SK-N-SH (cell line): Measurements from ENCODE around the gene CEP63.

Experiments used
- EP300 ChIP-seq, 2 experiments: IDR thresholded peaks; 2 replicates each; pipeline versions ENCODE4 v1.4.0 to v1.6.1; 2012; ENCODE audit warnings: borderline replicate concordance in 1 of 2, low read depth in 1 of 2, low read length in 1 of 2
- GATA2 ChIP-seq: sonication (generic); formaldehyde crosslinking; IDR thresholded peaks from 2 replicates; pipeline ENCODE4 v1.5.0; 2020; ENCODE audit warnings: mild to moderate bottlenecking, missing genetic modification reagents
- SIN3A ChIP-seq: IDR thresholded peaks from 2 replicates; pipeline ENCODE4 v1.6.1; 2012; ENCODE audit warnings: low read depth, mild to moderate bottlenecking, low read length, moderate library complexity, borderline replicate concordance
- TF ChIP-seq, protein P1 (sequence below): fragments of 200-600 bp; sonication (generic); IDR thresholded peaks from 2 replicates; pipeline ENCODE4 v1.6.1; 2017; ENCODE audit warnings: antibody characterized with exemption, mild to moderate bottlenecking, moderate library complexity

DNA sequence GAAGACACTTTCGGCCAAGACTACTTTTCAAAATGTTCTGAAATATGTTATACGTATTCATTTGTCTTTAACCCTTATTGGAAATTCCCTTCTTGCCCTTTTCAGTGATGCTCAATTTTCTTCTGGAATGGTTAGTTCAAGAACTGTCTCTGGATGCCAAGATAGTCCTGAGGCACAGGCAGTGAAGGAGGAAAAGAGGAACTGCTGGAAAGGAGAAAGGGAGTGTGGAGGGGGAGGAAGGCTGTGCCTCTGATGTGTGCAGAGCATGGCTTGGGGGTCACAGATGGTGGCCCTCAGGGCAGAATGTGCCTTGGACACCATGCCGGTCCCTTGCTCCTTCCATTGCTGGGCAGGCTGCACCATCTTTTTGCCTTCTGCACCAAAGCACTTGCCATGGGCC is 73.7 kb downstream of the CEP63 start:
- TF ChIP-seq GATA2 (no peak), SIN3A (no peak), EP300 (IDR thresholded peaks at IDR 0.05; ENCODE audit: borderline replicate concordance in 1 of 2, low read depth in 1 of 2, low read length in 1 of 2) (no peak)
- TF ChIP-seq, protein P1, sequence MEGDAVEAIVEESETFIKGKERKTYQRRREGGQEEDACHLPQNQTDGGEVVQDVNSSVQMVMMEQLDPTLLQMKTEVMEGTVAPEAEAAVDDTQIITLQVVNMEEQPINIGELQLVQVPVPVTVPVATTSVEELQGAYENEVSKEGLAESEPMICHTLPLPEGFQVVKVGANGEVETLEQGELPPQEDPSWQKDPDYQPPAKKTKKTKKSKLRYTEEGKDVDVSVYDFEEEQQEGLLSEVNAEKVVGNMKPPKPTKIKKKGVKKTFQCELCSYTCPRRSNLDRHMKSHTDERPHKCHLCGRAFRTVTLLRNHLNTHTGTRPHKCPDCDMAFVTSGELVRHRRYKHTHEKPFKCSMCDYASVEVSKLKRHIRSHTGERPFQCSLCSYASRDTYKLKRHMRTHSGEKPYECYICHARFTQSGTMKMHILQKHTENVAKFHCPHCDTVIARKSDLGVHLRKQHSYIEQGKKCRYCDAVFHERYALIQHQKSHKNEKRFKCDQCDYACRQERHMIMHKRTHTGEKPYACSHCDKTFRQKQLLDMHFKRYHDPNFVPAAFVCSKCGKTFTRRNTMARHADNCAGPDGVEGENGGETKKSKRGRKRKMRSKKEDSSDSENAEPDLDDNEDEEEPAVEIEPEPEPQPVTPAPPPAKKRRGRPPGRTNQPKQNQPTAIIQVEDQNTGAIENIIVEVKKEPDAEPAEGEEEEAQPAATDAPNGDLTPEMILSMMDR: no peak
